Ovary (tissue), 9 donors: ENCODE results near the gene LRCH1. TPM values are rescaled to one million over a fixed set of nuclear protein-coding genes. Genes with fewer than 3 reads are reported as not detected.

Experiments used
- DNase-seq, 5 donors: peaks; one replicate each; pipeline ENCODE4 v3.0.0-alpha.2; 2019 to 2020
- H3K27ac ChIP-seq, 2 donors: fragments of 200-600 bp; one replicate each; pipeline versions ENCODE4 v1.5.1 to v1.8.0; 2019 to 2022
- H3K27me3 ChIP-seq: fragments of 200-600 bp; one replicate; pipeline ENCODE4 v1.8.0; 2022
- H3K36me3 ChIP-seq: fragments of 200-600 bp; sonication (generic); one replicate; pipeline ENCODE4 v1.5.1; 2019
- H3K4me1 ChIP-seq: one replicate; pipeline ENCODE4 v1.8.1; 2013; ENCODE audit warnings: mild to moderate bottlenecking, moderate library complexity; ENCODE audit not compliant: insufficient read depth
- H3K4me3 ChIP-seq: fragments of 200-600 bp; sonication (generic); one replicate; pipeline ENCODE4 v1.5.1; 2017
- H3K9me3 ChIP-seq, 2 donors: fragments of 200-600 bp in 1 of 2; sonication (generic) in 1 of 2; one replicate each; pipeline versions ENCODE4 v1.5.1 to v1.8.1; 2013 to 2019; ENCODE audit warnings: mild to moderate bottlenecking in 1 of 2, moderate library complexity in 1 of 2
- CTCF ChIP-seq, 3 donors: fragments of 450-650 bp in 2 of 3; fragments of 200-600 bp in 1 of 3; IDR thresholded peaks; one replicate each; pipeline versions ENCODE4 v1.5.1 to v1.8.0; 2016 to 2022; ENCODE audit warnings: antibody characterized with exemption in 3 of 3, mild to moderate bottlenecking in 1 of 3
- EP300 ChIP-seq: sonication (generic); formaldehyde crosslinking; IDR thresholded peaks from one replicate; pipeline ENCODE4 v1.6.1; 2017; ENCODE audit warnings: antibody characterized with exemption
- POLR2A ChIP-seq: fragments of 450-650 bp; IDR thresholded peaks from one replicate; pipeline ENCODE4 v1.6.1; 2017; ENCODE audit warnings: antibody characterized with exemption, mild to moderate bottlenecking, moderate library complexity
- WGBS, 3 donors: extraction: QIAGEN DNeasy Blood & Tissue Kit in 1 of 3; methylation state at CpG; one replicate each; pipeline versions ENCODE4 v1.1.5 to v1.1.7; 2013 to 2017; 5-methylcytosine and 5-hydroxymethylcytosine counted together
- intact Hi-C, 4 donors: fragments of 100-400 bp; cut with DNase I; formaldehyde crosslinking; loops; one replicate each; pipeline versions ENCODE4 v1.11.0 to v1.15.1; 2022 to 2023
- polyA plus RNA-seq, 2 donors: library from polyadenylated mRNA; stranded (reverse); fragments of 200-250 nt in 1 of 2; fragments of 350-450 nt in 1 of 2; fragmentation: Illumina TruSeq in 1 of 2; extraction: RNeasy Lipid Tissue Mini Kit (QIAGEN cat#74804) in 1 of 2; gene quantifications; one replicate each; pipeline ENCODE4 v1.2.3, GENCODE V29; 2013 to 2014
- total RNA-seq, 7 donors: library from RNA; depleted of rRNA in 2 of 7; stranded (reverse); fragments of >200 nt in 2 of 7; fragmentation: NEBNext Ultra II Directional in 3 of 7; extraction: Animal tissue kit (Norgen Biotek cat#: 25700) in 3 of 7; gene quantifications; one replicate each; pipeline versions ENCODE4 v1.1.0 to v1.2.4, GENCODE V29; 2016 to 2023
- donor health status: DM: no; HTN: no; CAD: no; lungs with moderate emphysema.
- donor health status: DM: no; HTN: no; CAD: no.
- donor health status: Bipolar disorder and iron deficiency.
- donor health status: DM: yes; HTN: yes; CAD: no.
- donor health status: DM: no; HTN: no; CAD: no.
- donor health status: DM: yes; HTN: yes; CAD: no.

The LRCH1 gene
- total and polyA plus RNA-seq, 9 donors, result 7.6 to 19.3 (median 15.8) TPM

GRCh38 chr13:46536341-46536740 lies 16.6 kb upstream of the LRCH1 start:
- intact Hi-C loops, result no loop called here
- no peaks in the 10 kb centered on the region for H3K27me3 ChIP-seq
- DNase-seq, result no peak

GRCh38 chr13:46539231-46539630 lies 13.7 kb upstream of the LRCH1 start:
- Histone ChIP-seq H3K36me3 (no peaks in the 10 kb centered on the region), H3K9me3 (no peaks in the 10 kb centered on the region), H3K4me1 (no peaks in the 10 kb centered on the region), H3K27me3 (no peaks in the 10 kb centered on the region), H3K27ac (no peak overlapping the region), H3K4me3 (no peak overlapping the region)
- intact Hi-C loops, result no loop called here
- WGBS, 3 donors, result 89 to 96% (median 92%) methylated on average over 3 of the region's 3 CpGs
- TF ChIP-seq EP300, result no peak
- TF ChIP-seq POLR2A, result no peak
- no peak for TF ChIP-seq CTCF (IDR thresholded peaks at IDR 0.05)
- DNase-seq, result no peak

More at GRCh38 chr13:46536341-46536740, 16.6 kb upstream of the LRCH1 start:
- no peak overlapping the region for H3K27ac ChIP-seq
- H3K36me3 ChIP-seq, result no peaks in the 10 kb centered on the region
- 92 to 100% (median 97%) methylated on average over 2 of the region's 2 CpGs for WGBS, 3 donors
- no peak for TF ChIP-seq POLR2A
- TF ChIP-seq EP300, result no peak
- TF ChIP-seq CTCF (IDR thresholded peaks at IDR 0.05), result no peak
- no peaks in the 10 kb centered on the region for H3K9me3 ChIP-seq
- H3K4me1 ChIP-seq, result no peaks in the 10 kb centered on the region
- no peak overlapping the region for H3K4me3 ChIP-seq

- WGBS, 3 donors, result 81 to 91% (median 91%) methylated on average over 4 of the region's 4 CpGs
- TF ChIP-seq EP300 (no peak), POLR2A (no peak), CTCF (IDR thresholded peaks at IDR 0.05) (no peak)
These were observed 11.8 kb upstream of the LRCH1 start for GRCh38 chr13:46541210-46541609.

GRCh38 chr13:46542833-46543232 lies 10.1 kb upstream of the LRCH1 start:
- Histone ChIP-seq H3K9me3 (no peaks in the 10 kb centered on the region), H3K36me3 (no peaks in the 10 kb centered on the region), H3K4me3 (no peak overlapping the region), H3K27ac (no peak overlapping the region), H3K27me3 (no peaks in the 10 kb centered on the region), H3K4me1 (no peaks in the 10 kb centered on the region)
- intact Hi-C loops, result no loop called here
- DNase-seq, result no peak
- no peak for TF ChIP-seq POLR2A
- no peak for TF ChIP-seq EP300
- TF ChIP-seq CTCF (IDR thresholded peaks at IDR 0.05), result no peak
- WGBS, 3 donors, result 93 to 95% (median 94%) methylated on average over 4 of the region's 4 CpGs

More at GRCh38 chr13:46541210-46541609, 11.8 kb upstream of the LRCH1 start:
- Histone ChIP-seq H3K4me3 (no peak overlapping the region), H3K27ac (no peak overlapping the region), H3K27me3 (no peaks in the 10 kb centered on the region), H3K9me3 (no peaks in the 10 kb centered on the region), H3K36me3 (no peaks in the 10 kb centered on the region), H3K4me1 (no peaks in the 10 kb centered on the region)
- intact Hi-C loops, result no loop called here
- no peak for DNase-seq

- 93 to 94% (median 93%) methylated on average over 3 of the region's 3 CpGs for WGBS, 3 donors
- intact Hi-C loops, result no loop called here
- no peak overlapping the region for H3K4me3 ChIP-seq
These were observed 9.7 kb upstream of the LRCH1 start for GRCh38 chr13:46543287-46543686.

More at GRCh38 chr13:46543287-46543686, 9.7 kb upstream of the LRCH1 start:
- TF ChIP-seq POLR2A (no peak), EP300 (no peak), CTCF (IDR thresholded peaks at IDR 0.05) (no peak)
- no peaks in the 10 kb centered on the region for H3K9me3 ChIP-seq
- DNase-seq, result no peak
- H3K27ac ChIP-seq, result no peak overlapping the region
- H3K36me3 ChIP-seq, result no peaks in the 10 kb centered on the region
- H3K4me1 ChIP-seq, result no peaks in the 10 kb centered on the region
- no peaks in the 10 kb centered on the region for H3K27me3 ChIP-seq
